IMR-90 (cell line): ENCODE data around the gene DSCAM. TPM values are rescaled to one million over a fixed set of nuclear protein-coding genes. Genes with fewer than 3 reads are reported as not detected.

Source experiments
- ATAC-seq: fragments of 200-7000 bp; cut with Tn5 transposase; 2 replicates; pipeline ENCODE4 v1.9.1; 2020; ENCODE audit warnings: low read depth, mild to moderate bottlenecking, moderate library complexity
- BruUV-seq: library from RNA; stranded (reverse); fragments of 400-500 nt; replicated peaks from 2 replicates; lab custom pipeline; 2021; lab: Mats Ljungman, UMichigan
- CTCF ChIA-PET: fragments of 300-600 bp; formaldehyde crosslinking; extraction: SDS; loops from one replicate; lab custom pipeline; 2021; ENCODE audit warnings: antibody characterized with exemption; lab: Yijun Ruan, JAX
- POLR2A ChIA-PET: fragments of 300-600 bp; sonication (Branson Sonifier 250); formaldehyde crosslinking; loops from one replicate; lab custom pipeline; 2022; ENCODE audit warnings: antibody characterized with exemption; ENCODE audit not compliant: unreplicated experiment; lab: Charles Lee
- DNase-seq: peaks from one replicate; pipeline ENCODE4 v3.0.0; 2013
- H2AFZ ChIP-seq: replicated peaks from 2 replicates; pipeline ENCODE3; 2013; ENCODE audit warnings: low read length, mild to moderate bottlenecking; ENCODE audit not compliant: poor library complexity
- H2AK5ac ChIP-seq: 2 replicates; pipeline ENCODE4 v1.6.1; 2013; ENCODE audit warnings: low read depth, low read length, inconsistent platforms
- H2AK9ac ChIP-seq: replicated peaks from 2 replicates; pipeline ENCODE3; 2013; ENCODE audit warnings: mild to moderate bottlenecking, low read depth, low read length, moderate library complexity; ENCODE audit not compliant: poor library complexity
- H2BK120ac ChIP-seq: 2 replicates; pipeline ENCODE4 v1.6.1; 2013; ENCODE audit warnings: low read depth, low read length, inconsistent platforms
- H2BK15ac ChIP-seq: 3 replicates; pipeline ENCODE4 v1.6.1; 2013; ENCODE audit warnings: low read depth, low read length, inconsistent platforms
- H2BK20ac ChIP-seq: 2 replicates; pipeline ENCODE4 v1.6.1; 2013; ENCODE audit warnings: low read depth, mild to moderate bottlenecking, inconsistent platforms, low read length, moderate library complexity
- H2BK5ac ChIP-seq: 2 replicates; pipeline ENCODE4 v1.6.1; 2013; ENCODE audit warnings: mild to moderate bottlenecking, low read depth, low read length, inconsistent platforms; ENCODE audit not compliant: poor library complexity, severe bottlenecking
- H3K14ac ChIP-seq: replicated peaks from 2 replicates; pipeline ENCODE4 v1.6.1; 2013; ENCODE audit warnings: low read depth, low read length, inconsistent platforms
- H3K18ac ChIP-seq: 2 replicates; pipeline ENCODE4 v1.6.1; 2013; ENCODE audit warnings: low read depth, low read length, control low read depth
- H3K23ac ChIP-seq: 2 replicates; pipeline ENCODE4 v1.6.1; 2013; ENCODE audit warnings: low read depth, low read length, inconsistent platforms
- H3K27ac ChIP-seq: 2 replicates; pipeline ENCODE4 v1.5.1; 2013; ENCODE audit warnings: mild to moderate bottlenecking, control low read depth, low read length; ENCODE audit not compliant: insufficient read depth
- H3K27me3 ChIP-seq: 2 replicates; pipeline ENCODE4 v1.6.1; 2013; ENCODE audit warnings: low read length; ENCODE audit not compliant: control insufficient read depth, insufficient read depth
- H3K36me3 ChIP-seq: 2 replicates; pipeline ENCODE4 v1.6.1; 2013; ENCODE audit warnings: low read length, mixed read lengths; ENCODE audit not compliant: control insufficient read depth, insufficient read depth
- H3K4ac ChIP-seq: 2 replicates; pipeline ENCODE4 v1.6.1; 2013; ENCODE audit warnings: low read depth, low read length, inconsistent platforms
- H3K4me1 ChIP-seq: 2 replicates; pipeline ENCODE4 v1.6.1; 2013; ENCODE audit warnings: low read length, mixed read lengths; ENCODE audit not compliant: control insufficient read depth, insufficient read depth
- H3K4me2 ChIP-seq: 2 replicates; pipeline ENCODE4 v1.6.1; 2013; ENCODE audit warnings: low read depth, mild to moderate bottlenecking, control low read depth, low read length, moderate library complexity
- H3K4me3 ChIP-seq: 2 replicates; pipeline ENCODE4 v1.5.1; 2013; ENCODE audit warnings: low read depth, mild to moderate bottlenecking, control low read depth, low read length, moderate library complexity; ENCODE audit not compliant: insufficient read depth
- H3K56ac ChIP-seq: 2 replicates; pipeline ENCODE4 v1.6.1; 2013; ENCODE audit warnings: low read length, inconsistent platforms; ENCODE audit not compliant: insufficient read depth; ENCODE audit errors: extremely low read depth
- H3K79me1 ChIP-seq, 2 experiments: 2 replicates each; pipeline ENCODE4 v1.6.1; 2013; ENCODE audit warnings: low read length in 2 of 2, inconsistent platforms in 1 of 2, low read depth in 1 of 2
- H3K9ac ChIP-seq: 2 replicates; pipeline ENCODE4 v1.6.1; 2013; ENCODE audit warnings: low read depth, low read length, control low read depth
- H3K9me1 ChIP-seq: 2 replicates; pipeline ENCODE4 v1.6.1; 2013; ENCODE audit warnings: low read length, inconsistent platforms; ENCODE audit not compliant: insufficient read depth
- H3K9me3 ChIP-seq: 2 replicates; pipeline ENCODE4 v1.6.1; 2013; ENCODE audit warnings: low read length; ENCODE audit not compliant: control insufficient read depth, insufficient read depth
- H4K20me1 ChIP-seq: 2 replicates; pipeline ENCODE4 v1.6.1; 2013; ENCODE audit warnings: low read length, inconsistent platforms; ENCODE audit not compliant: insufficient read depth
- H4K5ac ChIP-seq: 2 replicates; pipeline ENCODE4 v1.6.1; 2013; ENCODE audit warnings: mild to moderate bottlenecking, low read depth, low read length, control low read depth
- H4K8ac ChIP-seq, 2 experiments: 2 replicates each; pipeline ENCODE4 v1.6.1; 2013; ENCODE audit warnings: low read depth in 2 of 2, low read length in 2 of 2, control low read depth in 1 of 2, inconsistent platforms in 1 of 2
- H4K91ac ChIP-seq: 2 replicates; pipeline ENCODE4 v1.6.1; 2013; ENCODE audit warnings: low read depth, low read length, inconsistent platforms; ENCODE audit not compliant: insufficient read depth
- BHLHE40 ChIP-seq: fragments of 150-350 bp; IDR thresholded peaks from 2 replicates; pipeline ENCODE4 v1.6.1; 2016; ENCODE audit warnings: mild to moderate bottlenecking, low read depth, low read length
- CEBPB ChIP-seq: IDR thresholded peaks from 2 replicates; pipeline ENCODE4 v1.6.1; 2012; ENCODE audit warnings: low read depth, low read length, improper control_type of control experiment
- CHD1 ChIP-seq: IDR thresholded peaks from 2 replicates; pipeline ENCODE4 v1.6.1; 2012; ENCODE audit warnings: low read depth, low read length, improper control_type of control experiment
- ELK1 ChIP-seq: fragments of 150-350 bp; IDR thresholded peaks from 2 replicates; pipeline ENCODE4 v1.6.1; 2016; ENCODE audit warnings: low read depth, mild to moderate bottlenecking, low read length, moderate library complexity, borderline replicate concordance
- FOS ChIP-seq: fragments of 150-350 bp; IDR thresholded peaks from 2 replicates; pipeline ENCODE4 v1.6.1; 2016; ENCODE audit warnings: low read depth, low read length
- MAZ ChIP-seq: IDR thresholded peaks from 2 replicates; pipeline ENCODE4 v1.6.1; 2012; ENCODE audit warnings: low read depth, mild to moderate bottlenecking, low read length, improper control_type of control experiment, moderate library complexity, borderline replicate concordance
- MXI1 ChIP-seq: IDR thresholded peaks from 2 replicates; pipeline ENCODE4 v1.6.1; 2012; ENCODE audit warnings: low read depth, mild to moderate bottlenecking, low read length, moderate library complexity, borderline replicate concordance
- NFE2L2 ChIP-seq: fragments of 150-350 bp; IDR thresholded peaks from 2 replicates; pipeline ENCODE4 v1.6.1; 2016; ENCODE audit warnings: low read depth, mild to moderate bottlenecking, low read length
- POLR2A ChIP-seq: IDR thresholded peaks from 2 replicates; pipeline ENCODE4 v1.6.1; 2012; ENCODE audit warnings: mild to moderate bottlenecking, low read depth, low read length
- RAD21 ChIP-seq: IDR thresholded peaks from 2 replicates; pipeline ENCODE4 v1.6.1; 2012; ENCODE audit warnings: low read length, improper control_type of control experiment
- RCOR1 ChIP-seq: IDR thresholded peaks from 2 replicates; pipeline ENCODE4 v1.6.1; 2012; ENCODE audit warnings: mild to moderate bottlenecking, low read length, improper control_type of control experiment; ENCODE audit not compliant: insufficient replicate concordance
- USF2 ChIP-seq: fragments of 150-350 bp; IDR thresholded peaks from 2 replicates; pipeline ENCODE4 v1.6.1; 2017; ENCODE audit warnings: mild to moderate bottlenecking, antibody characterized with exemption, low read length, low read depth
- WGBS, 2 experiments: methylation state at CpG; one replicate each; pipeline versions ENCODE4 v1.1.5 to v1.1.7; 2013; ENCODE audit warnings: missing lambda C conversion rate in 2 of 2; ENCODE audit not compliant: insufficient read length in 1 of 2; ENCODE audit errors: extremely low coverage in 2 of 2; 5-methylcytosine and 5-hydroxymethylcytosine counted together
- dilution Hi-C: fragments of 300-500 bp; cut with HindIII; formaldehyde crosslinking; loops from one replicate; pipeline ENCODE4 v1.14.3; 2018; ENCODE audit warnings: low sequenced_read_pairs; ENCODE audit not compliant: unreplicated experiment
- in situ Hi-C: fragments of 300-500 bp; cut with MboI; formaldehyde crosslinking; loops from 3 replicates; pipeline ENCODE4 v1.14.3; 2019; ENCODE audit warnings: low sequenced_read_pairs, inconsistent platforms, mixed read lengths
- intact Hi-C: fragments of 100-400 bp; cut with micrococcal nuclease; formaldehyde crosslinking; loops from 2 replicates; pipeline ENCODE4 v1.10.0; 2022
- polyA plus RNA-seq, 3 experiments: library from polyadenylated mRNA; depleted of rRNA; stranded (reverse); fragments of >200 nt; gene quantifications; 2 replicates each; pipeline ENCODE4 v1.2.3, GENCODE V29; 2012; ENCODE audit warnings: low replicate concordance in 1 of 3
- total RNA-seq: library from RNA; depleted of rRNA; stranded (reverse); fragments of >200 nt; gene quantifications from 2 replicates; pipeline ENCODE4 v1.2.3, GENCODE V29; 2012

The DSCAM gene
- total and polyA plus RNA-seq, 2 of the 4 experiments (the other 2 are of a cell fraction), result under 0.01 to 0.02 TPM

DNA sequence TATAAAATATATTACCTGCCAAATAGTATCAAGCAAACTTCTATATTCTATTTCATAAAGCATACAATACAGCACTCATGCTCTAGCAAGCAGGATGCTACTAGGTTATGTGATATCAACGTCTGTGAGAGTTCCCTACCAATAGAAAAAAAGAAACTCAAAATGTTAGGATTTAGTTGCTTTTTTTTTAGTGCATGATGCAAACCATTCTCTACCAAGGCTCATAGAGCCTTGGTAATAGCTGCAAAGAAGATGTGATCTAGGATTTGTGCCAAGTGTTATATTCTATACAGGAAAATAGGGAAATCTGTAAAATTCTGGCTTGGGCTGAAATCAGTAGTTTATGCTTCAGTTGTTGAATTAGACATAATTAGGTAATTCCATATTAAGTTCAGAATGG, 394.4 kb downstream of the DSCAM start:
- CTCF ChIA-PET, result no interaction called here
- Histone ChIP-seq H2BK20ac (no peak overlapping the region), H2BK15ac (no peak overlapping the region), H3K4ac (no peak overlapping the region), H3K14ac (no peak overlapping the region), H3K56ac (no peak overlapping the region), H2BK120ac (no peak overlapping the region), H3K4me1 (no peaks in the 10 kb centered on the region), H4K8ac (no peak overlapping the region), H3K27me3 (no peaks in the 10 kb centered on the region), H3K4me3 (no peak overlapping the region), H2BK5ac (no peak overlapping the region), H2AK5ac (no peak overlapping the region), H2AFZ (no peak overlapping the region), H3K79me1 (no peaks in the 10 kb centered on the region), H3K36me3 (no peaks in the 10 kb centered on the region), H3K27ac (no peak overlapping the region), H2AK9ac (no peak overlapping the region), H3K9me1 (no peaks in the 10 kb centered on the region), H3K4me2 (no peak overlapping the region), H4K5ac (no peak overlapping the region), H3K18ac (no peak overlapping the region), H3K23ac (no peak overlapping the region), H4K20me1 (no peaks in the 10 kb centered on the region), H4K91ac (no peak overlapping the region), H3K9ac (no peak overlapping the region), H3K9me3 (peaks cover 4% of the 10 kb centered on the region; the same call in 1 of the 2 replicates)
- POLR2A ChIA-PET, result no interaction called here
- ATAC-seq (no peak), DNase-seq (no peak)
- TF ChIP-seq POLR2A, result no peak
- no peak for TF ChIP-seq RAD21
- TF ChIP-seq MAZ, result no peak
- no peak for TF ChIP-seq NFE2L2
- TF ChIP-seq USF2, result no peak
- no peak for TF ChIP-seq RCOR1
- no peak for TF ChIP-seq BHLHE40
- no peak for TF ChIP-seq CEBPB
- TF ChIP-seq FOS, result no peak
- no peak for TF ChIP-seq ELK1
- no peak for TF ChIP-seq CHD1
- no peak for TF ChIP-seq MXI1
- intact Hi-C loops, result no loop called here
- dilution Hi-C loops, result no loop called here
- no CpG with 5 or more reads among the region's 1 CpG for WGBS, 2 experiments
- in situ Hi-C loops, result no loop called here
- no TSS peak for BruUV-seq
